NCI-H510A (cell line): ENCODE data around the gene JARID2.
"Not testable (repeated sequence)": the region's sequence is repeated elsewhere in the genome, so short reads cannot be mapped to it uniquely, and the experiment has no call there.

Source experiments
- DNase-seq: peaks from one replicate; lab custom pipeline; 2025; lab: John Stamatoyannopoulos, UW

The JARID2 gene

DNA sequence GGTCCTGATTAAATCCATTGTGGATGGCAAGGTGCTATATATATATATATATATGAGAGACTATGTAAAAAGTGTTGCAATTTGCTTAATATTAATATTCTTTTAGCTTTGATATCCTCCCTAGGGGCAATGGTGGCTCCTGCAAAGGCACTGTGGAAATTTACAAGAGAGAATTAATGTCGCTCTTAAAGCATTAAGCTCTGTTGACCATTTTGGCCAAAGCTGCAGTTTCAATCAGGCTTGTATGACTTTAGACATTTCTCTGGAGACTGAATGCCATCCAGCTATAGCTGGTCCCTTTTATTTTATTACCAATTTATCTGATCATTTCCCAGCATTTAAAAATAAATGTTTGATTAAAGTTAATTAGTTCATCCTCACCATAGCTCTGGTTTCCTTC is 155.3 kb downstream of the JARID2 start:
- no peak for DNase-seq

DNA sequence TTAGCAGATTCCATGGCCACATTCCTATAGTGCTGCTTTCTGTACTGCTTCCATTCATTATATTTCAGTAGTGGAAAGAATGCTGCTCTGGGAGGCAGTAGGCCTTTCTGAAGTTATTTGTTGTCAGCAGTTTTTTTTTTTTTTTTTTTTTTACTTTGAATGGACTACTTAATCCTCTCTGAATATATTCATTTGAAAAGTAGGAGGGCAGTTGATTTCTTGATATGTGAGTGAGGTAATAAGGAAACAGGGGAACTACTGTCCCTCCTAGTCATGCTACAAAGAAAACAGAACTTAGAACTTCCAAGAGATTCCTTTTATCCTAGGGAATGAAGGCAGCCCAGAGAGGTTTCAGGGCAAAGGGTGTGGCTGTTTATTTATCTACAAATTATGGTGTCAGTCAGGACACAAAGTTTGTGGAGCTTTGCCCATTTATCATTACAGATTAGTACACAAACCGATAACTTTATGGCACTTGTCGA is 155.9 kb downstream of the JARID2 start:
- no peak for DNase-seq

DNA sequence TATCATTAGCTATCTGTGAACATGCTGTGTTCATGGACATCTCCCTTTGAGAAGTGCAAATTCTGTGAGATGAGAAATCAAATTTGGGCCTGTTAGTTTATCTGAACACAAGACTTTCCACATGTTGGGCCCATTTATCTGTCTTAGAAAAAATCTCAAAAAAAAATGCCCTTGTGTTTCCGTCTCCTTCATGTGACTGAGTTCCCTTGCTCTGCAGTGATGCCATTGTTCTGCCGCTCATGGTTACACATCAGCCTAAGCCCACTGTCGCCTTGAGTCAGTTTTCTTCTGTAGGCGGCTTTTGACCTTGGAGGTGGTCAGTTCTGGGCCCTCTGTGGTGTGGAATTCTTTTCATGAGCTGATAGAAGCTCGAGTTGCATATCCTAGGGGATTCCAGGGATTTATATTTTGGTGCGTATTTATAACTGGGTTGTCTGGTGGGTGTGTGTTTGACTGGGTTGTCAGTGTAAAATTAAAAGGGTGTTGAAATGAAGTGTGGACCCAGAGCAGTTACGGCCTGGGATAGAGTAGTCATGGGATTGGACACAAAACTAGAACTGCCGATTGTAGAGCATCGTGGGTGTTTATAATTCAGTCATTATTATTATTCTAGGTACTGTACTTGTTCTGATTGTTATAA is 156.7 kb downstream of the JARID2 start:
- DNase-seq, result no peak

DNA sequence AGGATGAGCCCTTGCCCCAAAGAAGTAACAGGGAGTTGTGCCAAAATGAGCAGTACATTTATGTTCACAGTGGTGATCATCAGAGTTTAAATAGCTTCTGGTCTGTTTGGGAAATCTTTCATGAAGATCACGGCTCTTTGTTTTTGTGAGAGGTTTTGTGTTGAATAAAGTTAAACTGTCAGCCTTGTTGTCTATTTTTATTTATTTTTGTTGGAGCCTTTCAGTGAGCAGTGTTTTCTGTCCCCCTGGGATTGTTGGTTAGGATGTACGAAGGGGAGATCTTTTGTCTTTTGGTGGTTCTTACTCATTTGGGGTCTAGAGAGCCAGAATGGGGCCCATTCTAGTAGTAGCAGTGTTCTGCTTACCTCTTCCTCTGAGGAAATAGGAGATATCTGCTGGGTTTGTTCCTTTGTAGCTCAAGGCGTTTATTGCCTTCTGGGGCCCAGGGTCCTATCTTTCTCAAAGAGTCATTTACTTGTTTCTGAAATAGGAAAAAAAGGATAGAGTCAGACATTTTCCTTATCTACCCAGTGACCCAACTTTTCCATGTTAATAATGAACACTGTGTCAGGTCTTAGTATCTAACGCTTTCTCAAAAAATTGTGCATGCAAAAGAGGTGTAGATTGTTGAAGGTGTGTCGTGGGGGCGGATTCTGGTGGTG is 157.4 kb downstream of the JARID2 start:
- DNase-seq, result no peak

DNA sequence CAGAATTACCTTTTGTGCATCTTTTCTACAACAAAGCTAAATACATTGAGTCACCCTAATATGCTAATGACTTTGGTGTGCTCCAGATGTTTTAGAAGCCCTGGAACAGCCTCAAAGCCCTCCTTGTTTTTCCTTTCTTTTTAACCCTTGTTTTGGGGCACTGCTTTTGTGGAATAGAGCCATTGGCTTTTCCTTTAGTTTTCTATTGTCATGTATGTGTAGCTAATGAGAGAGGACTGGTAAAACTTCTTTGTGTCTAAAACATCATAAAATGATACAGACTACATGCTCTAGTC is 158.8 kb downstream of the JARID2 start:
- no peak for DNase-seq

DNA sequence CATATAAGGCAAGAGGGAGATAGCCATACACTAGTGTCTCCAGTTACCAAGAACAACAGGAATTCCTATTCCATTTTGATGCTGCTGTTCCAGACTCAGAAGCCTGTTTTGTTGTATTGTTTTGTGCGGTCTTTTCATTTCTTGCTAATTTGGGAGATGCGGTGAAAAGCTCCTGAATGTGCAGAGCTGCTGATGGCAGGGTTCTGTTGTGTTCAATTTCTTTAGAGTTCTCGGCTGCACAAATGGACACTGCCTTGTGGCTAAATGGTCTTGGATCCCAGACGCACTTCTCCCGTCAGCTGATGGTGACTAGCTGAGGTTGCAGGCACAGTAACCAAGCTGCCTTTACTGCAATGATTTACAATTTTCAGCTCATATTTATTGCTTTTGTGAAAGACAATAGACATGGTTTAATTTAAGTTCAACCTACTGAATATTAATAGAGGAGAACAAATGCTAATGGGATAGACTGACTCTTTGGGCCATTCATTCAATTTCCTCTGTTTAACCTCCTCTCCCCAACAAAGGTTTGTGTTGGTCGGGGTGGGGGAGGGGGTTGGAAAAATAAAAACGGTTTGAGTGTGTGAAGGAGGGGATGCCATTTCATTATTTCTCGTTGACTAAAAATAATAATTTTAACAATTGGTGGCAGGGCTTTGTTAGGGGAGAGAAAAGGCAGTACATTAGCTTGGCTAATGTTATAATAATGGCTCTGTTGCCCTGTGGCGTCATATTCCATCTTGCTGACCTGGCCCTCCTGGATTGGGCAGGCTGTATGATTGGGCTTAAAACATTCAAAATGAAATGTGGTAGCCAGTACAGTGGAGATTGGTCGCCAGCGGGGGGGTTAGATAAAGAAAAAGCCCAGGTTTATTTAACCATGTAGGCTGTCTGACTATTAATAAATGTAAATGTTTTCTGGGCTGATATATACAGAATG is 159.5 kb downstream of the JARID2 start:
- DNase-seq, result no peak

DNA sequence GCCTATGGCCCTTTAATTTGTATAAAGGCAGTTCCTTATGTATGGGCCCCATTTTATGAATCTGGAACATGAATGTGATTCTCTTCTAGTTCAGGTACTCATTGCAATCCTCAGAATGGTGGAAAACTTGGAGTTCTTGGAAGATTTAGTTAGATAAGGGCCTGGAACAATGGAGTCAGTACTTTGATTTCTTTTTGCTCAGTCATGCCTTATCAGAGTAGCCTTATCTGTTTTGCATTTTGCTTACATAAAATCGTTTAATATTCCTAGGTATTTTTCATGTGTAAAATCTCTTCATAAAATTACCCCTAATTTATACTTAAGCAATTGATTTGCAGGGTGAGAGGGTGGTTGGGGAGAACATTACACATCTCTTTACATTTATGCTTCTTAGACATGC is 160.6 kb downstream of the JARID2 start:
- no peak for DNase-seq

DNA sequence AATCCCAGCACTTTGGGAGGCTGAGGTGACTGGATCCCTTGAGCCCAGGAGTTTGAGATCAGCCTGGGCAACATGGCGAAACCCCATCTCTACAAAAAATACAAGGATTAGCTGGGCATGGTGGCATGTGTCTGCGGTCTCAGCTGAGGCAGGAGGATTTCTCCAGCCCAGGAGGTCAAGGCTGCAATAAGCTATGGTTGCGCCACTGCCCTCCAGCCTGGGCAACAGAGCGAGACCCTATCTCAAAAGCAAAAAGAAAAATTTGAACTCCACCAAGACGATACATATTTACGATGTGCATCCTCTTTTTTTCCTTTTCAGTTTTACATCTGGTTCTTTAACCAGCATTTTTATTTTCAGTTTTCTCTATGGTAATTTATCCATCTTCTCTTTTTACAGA is 162.1 kb downstream of the JARID2 start:
- DNase-seq, result no peak

DNA sequence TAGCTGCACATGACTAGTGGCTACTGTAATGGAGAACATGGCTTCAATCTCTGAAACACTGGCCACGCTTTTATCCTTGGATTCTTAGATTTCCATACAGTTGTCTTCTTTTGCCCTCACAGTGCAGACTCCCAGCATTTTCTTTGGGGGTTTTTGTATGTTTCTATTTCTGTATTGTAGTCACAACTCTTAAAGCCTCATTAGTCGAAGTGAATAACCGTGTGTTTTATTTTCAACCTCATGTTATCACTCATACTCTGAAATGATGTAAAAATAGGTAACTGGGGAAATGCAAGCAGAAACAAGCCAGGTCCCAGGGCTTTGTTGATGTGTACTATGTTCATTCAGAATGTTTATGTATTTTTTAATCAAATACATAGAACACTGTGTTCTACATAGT is 162.9 kb downstream of the JARID2 start:
- no peak for DNase-seq

DNA sequence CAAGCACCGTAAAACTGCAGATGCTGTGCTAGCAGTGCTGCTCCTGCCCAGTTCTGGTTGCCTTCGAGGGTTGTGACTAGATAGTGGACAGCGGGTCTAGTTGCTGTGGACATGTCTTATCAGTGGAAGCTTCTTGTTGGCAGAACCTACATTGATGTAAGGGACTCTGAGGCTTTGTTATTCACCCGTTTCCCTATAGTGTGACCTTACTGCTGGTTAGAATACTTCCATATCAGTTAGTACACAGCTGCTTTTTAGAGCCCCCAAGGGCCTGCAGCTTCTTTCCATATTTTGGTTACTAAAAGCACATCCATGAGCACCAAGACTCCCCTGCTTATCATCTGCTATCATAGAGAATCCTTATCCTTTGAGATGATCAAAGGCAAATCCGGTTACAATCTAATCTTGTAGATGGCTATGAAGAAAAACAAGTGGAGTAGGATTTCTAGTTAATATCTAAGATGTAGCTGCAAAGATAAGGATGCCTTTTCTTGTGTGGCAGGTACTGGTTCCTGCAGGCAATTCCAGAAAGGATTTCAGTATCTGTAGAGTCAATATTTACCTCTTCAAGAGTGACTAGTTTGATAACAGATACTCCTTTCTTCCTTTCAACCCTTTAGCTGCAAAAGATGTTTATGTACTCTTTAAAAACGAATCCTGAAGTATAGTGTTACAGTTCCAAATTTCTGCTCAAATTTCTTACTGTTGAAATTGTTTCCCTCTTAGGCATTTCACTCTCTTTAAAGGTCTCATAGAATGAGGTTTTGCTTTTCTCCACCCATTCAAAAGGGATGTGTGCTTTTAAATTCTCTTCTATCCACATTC is 163.6 kb downstream of the JARID2 start:
- no peak for DNase-seq

DNA sequence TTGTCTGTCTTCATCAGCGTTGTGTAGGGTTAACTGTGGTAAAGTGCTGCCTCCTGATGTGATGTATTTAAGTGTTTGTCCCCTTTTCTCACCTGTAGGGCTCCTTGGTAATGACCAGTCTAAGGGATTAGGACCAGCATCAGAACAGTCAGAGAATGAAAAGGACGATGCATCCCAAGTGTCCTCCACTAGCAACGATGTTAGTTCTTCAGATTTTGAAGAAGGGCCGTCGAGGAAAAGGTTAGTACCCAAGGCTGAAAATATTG is 164.2 kb downstream of the JARID2 start:
- DNase-seq, result no peak

DNA sequence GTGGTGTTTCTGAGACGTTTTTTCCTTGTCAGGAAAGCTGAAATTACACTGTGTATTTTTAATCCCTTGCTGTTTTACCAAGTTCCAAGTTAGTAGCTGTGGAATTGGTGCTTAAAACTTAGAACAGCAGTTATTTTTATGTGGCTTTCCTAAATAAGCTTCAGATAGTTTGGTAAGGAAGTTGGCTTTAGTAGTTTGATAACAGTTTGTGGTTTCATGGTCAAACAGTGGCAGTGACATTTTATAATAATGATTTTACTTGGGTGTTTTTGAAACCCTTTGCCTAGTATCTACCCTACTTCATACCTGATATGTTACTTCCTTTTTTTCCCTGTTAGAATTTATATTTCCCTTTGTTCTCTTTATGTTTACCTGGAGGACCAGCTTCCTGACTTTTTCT is 164.9 kb downstream of the JARID2 start:
- no peak for DNase-seq

DNA sequence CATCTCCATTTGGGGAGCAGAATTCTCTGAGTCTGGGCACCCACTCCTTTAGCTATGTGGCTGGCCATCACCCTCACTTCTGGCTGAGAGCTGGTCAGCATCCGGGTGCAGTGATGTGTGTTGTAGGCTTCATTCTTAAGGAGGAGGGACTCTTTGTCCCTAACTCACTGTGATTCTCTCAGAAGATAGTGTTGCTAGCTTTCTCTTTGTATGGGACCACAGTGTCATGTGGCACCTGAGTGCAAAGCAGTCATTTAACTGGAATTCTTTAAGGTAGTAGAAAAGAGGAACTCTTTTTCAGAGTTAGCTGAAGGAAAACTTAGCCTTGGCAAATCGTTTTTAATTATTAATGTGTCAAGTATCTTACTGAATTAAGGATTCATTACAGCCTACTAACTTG is 165.9 kb downstream of the JARID2 start:
- no peak for DNase-seq

DNA sequence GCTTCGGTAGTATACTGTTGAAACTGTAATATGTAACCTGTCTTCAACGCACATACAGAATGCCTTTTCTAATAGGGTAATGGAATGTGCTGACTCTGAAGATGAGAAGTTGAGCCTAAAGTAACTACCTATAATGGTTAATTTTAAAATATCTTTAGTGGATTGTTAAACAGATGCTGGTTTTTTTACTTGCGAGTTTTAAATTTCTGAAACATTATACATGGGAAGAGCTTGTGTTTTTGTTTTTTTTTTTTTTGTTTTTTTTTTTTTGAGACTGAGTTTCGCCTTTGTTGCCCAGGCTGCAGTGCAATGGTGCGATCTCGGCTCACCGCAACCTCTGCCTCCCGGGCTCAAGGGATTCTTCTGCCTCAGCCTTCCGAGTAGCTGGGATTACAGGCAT is 166.9 kb downstream of the JARID2 start:
- no peak for DNase-seq

DNA sequence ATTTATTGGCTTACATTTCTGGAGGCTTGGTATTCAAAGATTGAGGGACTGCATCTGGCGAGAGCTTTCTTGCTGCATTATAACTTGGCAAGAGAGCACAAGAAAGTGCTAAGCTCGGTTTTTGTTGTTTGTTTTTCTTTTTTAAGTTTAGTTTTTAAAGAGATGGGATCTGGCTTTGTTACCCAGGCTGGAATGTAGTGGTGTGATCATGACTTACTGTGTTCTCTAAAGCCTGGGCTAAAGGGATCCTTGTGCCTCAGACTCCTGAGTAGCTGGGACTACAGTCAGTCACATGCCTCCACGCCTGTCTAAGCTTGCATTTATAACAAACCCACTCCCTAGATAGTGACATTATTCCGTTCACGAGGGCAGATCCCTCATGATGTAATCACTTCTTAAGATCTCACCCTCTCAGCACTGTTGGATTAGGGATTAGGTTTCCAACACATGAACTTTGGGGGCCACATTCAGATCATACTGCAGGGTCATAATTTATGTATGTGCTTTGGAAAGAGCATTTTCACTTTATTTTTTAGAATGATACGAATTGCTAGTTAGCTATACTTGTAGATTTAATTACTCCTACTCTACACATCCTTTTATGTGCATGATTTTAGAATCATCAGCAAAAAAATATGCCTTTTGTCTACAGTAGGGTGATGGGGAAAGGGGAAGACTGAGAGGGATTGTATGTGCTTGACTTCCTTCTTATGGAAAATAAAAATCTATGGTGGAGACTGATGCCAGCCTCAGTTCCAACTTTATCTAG is 167.8 kb downstream of the JARID2 start:
- DNase-seq, result no peak

DNA sequence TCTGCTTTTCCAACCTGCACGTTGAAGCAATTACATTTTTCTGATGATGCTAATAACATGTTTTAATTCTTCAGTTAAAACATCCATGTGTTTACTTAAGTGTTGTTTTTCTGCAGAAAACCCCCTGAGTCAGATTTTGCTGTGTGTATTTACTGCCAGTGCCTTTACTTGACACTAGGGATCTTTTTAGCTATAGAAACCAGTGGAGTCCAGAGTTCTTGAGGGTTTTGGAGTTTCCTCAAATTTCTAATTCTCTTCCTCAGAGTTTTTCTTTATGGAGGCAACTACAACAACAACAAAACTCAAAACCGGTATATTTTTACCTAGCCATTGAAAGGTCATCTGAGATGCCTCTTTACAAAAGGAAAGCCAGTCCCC is 168.4 kb downstream of the JARID2 start:
- DNase-seq, result no peak

DNA sequence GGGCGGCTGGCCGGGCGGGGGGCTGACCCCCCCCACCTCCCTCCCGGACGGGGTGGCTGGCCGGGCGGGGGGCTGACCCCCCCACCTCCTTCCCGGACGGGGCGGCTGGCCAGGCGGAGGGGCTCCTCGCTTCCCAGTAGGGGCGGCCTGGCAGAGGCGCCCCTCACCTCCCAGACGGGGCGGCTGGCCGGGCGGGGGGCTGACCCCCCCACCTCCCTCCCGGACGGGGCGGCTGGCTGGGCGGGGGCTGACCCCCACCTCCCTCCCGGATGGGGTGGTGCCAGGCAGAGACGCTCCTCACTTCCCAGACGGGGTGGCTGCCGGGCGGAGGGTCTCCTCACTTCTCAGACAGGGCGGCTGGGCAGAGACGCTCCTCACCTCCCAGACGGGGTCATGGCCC is 169.8 kb downstream of the JARID2 start:
- not testable (repeated sequence) for DNase-seq

DNA sequence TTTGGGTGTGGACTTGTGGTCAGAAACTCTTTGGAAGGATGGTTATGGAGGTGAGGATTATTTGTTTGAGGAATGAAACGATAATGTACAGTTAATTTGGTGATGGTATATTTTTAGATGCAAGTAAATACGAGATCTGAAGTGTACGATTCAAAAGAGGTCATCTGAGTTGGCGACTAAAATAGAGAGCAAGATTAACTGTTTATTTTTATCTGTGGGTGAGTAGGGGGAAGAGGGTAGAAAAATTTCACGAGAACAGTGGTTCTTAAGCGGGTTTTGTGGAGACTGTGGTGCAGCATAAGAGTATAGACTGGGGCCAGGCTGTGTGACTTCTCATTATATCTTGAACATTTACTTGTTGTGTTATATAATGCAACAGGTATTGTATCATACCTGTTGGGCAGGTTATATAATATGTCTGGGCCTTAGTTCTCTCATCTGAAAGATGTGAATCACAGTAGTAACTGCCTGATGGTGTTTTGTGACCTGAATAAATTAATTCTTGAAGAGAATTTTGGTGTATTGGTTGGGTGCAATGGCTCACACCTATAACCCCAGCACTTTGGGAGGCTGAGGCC is 171.2 kb downstream of the JARID2 start:
- no peak for DNase-seq

DNA sequence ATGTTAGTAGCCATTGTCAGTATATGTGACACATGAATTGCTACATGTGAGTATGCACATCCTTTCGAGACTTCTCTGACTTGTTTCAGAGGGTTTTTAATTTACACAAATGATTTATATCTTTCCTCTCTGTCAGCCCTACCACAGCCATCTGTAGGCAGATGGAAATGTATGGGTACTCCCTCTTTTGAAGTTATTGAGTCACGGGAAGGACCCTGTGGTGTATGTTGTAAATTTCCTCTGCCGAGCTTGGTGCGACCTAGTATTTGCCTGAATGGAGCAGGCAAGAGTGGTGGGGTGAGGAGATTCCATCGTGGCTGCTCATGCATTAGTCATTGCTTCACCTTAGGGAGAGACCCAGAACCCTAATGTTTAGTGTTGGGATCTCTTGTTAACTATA is 171.9 kb downstream of the JARID2 start:
- no peak for DNase-seq

DNA sequence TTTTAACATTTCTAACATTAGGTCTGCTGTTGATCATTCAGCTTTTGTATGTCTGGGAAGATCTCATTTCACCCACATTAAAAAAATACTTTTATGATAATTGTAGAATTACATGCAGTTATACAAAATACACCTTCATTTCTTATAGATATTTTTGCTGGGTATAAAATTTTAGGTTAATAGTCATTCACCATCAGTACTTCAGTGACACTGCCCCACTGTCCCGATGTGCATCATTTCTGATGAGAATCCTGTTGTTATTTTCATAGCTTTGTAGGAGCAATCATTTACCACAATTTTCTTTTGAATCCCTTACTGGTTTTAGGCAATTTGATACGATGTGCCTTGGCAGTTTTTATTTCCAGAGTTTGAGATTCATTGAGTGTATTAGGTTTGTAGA is 173.6 kb downstream of the JARID2 start:
- DNase-seq, result no peak

DNA sequence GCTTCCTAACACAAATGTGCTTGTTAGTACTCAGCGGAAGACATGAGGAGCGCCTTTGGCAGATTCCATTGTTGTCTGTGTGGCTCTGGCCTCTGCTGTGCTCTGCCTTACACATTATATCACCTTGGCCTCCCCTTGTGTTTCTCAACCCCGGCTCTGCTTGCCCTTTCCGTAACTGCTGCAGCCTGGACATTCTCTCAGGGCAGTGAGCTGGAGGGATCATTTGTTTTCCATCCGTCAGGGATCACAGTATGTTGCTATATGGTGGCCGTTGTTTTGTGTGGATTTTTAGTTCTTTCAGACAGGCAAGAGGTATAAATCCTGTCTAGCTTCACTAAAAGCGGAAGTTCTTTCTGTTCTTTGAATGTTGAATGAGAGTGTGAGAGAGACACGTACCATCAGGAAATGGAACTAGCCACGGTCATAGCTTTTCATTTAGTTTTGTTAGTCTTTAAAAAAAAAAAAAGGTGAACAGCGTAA is 175.1 kb downstream of the JARID2 start:
- no peak for DNase-seq
